GM10248 (cell line): ENCODE data around the gene MAP4.

Source experiments
- CTCF ChIA-PET: fragments of 300-600 bp; sonication (Branson Sonifier 250); formaldehyde crosslinking; extraction: SDS; loops from one replicate; lab custom pipeline; 2021; ENCODE audit warnings: antibody characterized with exemption; lab: Yijun Ruan, JAX
- POLR2A ChIA-PET: fragments of 350-650 bp; sonication (Branson Sonifier 250); formaldehyde crosslinking; extraction: SDS; loops from one replicate; lab custom pipeline; 2020; ENCODE audit warnings: antibody characterized with exemption; lab: Yijun Ruan, JAX
- DNase-seq: peaks from one replicate; pipeline ENCODE4 v3.0.0; 2012; ENCODE audit errors: extremely low spot score
- TF ChIP-seq, protein P1 (sequence below): IDR thresholded peaks from 2 replicates; pipeline ENCODE4 v1.5.1; 2012; ENCODE audit warnings: mild to moderate bottlenecking, low read depth; ENCODE audit errors: extremely low read depth, missing control alignments, control extremely low read depth

Gene MAP4

GRCh38 chr3:47930979-47931378 lies 85.2 kb downstream of the MAP4 start:
- ChIA-PET CTCF (no interaction called here), POLR2A (no interaction called here)
- TF ChIP-seq, protein P1, sequence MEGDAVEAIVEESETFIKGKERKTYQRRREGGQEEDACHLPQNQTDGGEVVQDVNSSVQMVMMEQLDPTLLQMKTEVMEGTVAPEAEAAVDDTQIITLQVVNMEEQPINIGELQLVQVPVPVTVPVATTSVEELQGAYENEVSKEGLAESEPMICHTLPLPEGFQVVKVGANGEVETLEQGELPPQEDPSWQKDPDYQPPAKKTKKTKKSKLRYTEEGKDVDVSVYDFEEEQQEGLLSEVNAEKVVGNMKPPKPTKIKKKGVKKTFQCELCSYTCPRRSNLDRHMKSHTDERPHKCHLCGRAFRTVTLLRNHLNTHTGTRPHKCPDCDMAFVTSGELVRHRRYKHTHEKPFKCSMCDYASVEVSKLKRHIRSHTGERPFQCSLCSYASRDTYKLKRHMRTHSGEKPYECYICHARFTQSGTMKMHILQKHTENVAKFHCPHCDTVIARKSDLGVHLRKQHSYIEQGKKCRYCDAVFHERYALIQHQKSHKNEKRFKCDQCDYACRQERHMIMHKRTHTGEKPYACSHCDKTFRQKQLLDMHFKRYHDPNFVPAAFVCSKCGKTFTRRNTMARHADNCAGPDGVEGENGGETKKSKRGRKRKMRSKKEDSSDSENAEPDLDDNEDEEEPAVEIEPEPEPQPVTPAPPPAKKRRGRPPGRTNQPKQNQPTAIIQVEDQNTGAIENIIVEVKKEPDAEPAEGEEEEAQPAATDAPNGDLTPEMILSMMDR = no peak
- DNase-seq = no peak

GRCh38 chr3:47916696-47917095 lies 99.5 kb downstream of the MAP4 start:
- ChIA-PET CTCF (interaction anchor here (1.1 kb wide), 1 partner anchor 20 kb away, joined by 3 read pairs; no protein-coding TSS in a partner anchor), POLR2A (no interaction called here)
- DNase-seq = no peak
- TF ChIP-seq, protein P1 = no peak

DNA sequence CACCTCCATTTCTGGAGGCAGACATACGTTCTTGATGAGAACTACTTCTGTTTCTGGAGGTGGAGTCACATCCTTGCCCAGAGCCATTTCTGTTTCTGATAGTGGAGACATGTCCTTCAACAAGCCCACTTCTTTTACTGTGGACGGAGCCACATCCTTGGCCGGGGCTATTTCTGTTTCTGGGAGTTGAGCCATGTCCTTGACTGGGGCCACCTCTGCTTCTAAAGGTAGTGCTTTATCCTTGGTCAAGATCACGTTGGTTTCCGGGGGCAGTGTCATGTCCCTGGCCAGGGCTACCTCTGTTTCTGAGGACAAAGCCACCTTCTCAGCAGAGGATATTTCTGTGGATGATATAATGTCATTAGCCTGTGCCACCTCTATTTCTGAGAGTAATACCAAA lies 100.0 kb downstream of the MAP4 start:
- TF ChIP-seq, protein P1 = no peak
- ChIA-PET CTCF (interaction anchor here (1.1 kb wide), 1 partner anchor 20 kb away, joined by 3 read pairs; no protein-coding TSS in a partner anchor), POLR2A (no interaction called here)
- no peak for DNase-seq

- no peak for DNase-seq
- POLR2A ChIA-PET = no interaction called here
- TF ChIP-seq, protein P1 = no peak
- CTCF ChIA-PET = interaction anchor here (1.5 kb wide), 1 partner anchor 78 kb away, joined by 3 read pairs; no protein-coding TSS in a partner anchor
These were observed 104.2 kb downstream of the MAP4 start for GRCh38 chr3:47912006-47912504.

- TF ChIP-seq, protein P1 = no peak
- ChIA-PET POLR2A (no interaction called here), CTCF (interaction anchor here (1.0 to 1.5 kb wide), 4 partner anchors 11 to 79 kb away, joined by 3 read pairs; no protein-coding TSS in a partner anchor)
- no peak for DNase-seq
These were observed 105.3 kb downstream of the MAP4 start for GRCh38 chr3:47910777-47911440.

GRCh38 chr3:47910233-47910632 lies 106.0 kb downstream of the MAP4 start:
- no peak for DNase-seq
- POLR2A ChIA-PET = no interaction called here
- TF ChIP-seq, protein P1 = no peak
- CTCF ChIA-PET = interaction anchor here (1.1 to 1.5 kb wide), 3 partner anchors 20 to 79 kb away, joined by 3 read pairs; no protein-coding TSS in a partner anchor
